ENCODE measurements around the gene TNFRSF6B.
A peak's percentile ranks its signal among the peaks of the same experiment; 100 is the strongest.
"Not testable (repeated sequence)": the region's sequence is repeated elsewhere in the genome, so short reads cannot be mapped to it uniquely, and the experiment has no call there.

The TNFRSF6B gene

GRCh38 chr20:63706027-63706695 is 9.7 kb downstream of the TNFRSF6B start:
- no peak for DNase-seq

- peak in 3 of 51 donors; percentile 31 to 62 (median 46) for DNase-seq
These were observed 10.6 kb downstream of the TNFRSF6B start for GRCh38 chr20:63706852-63707557.

- DNase-seq: peak; percentile 35 to 98 (median 84)
These were observed 11.3 kb downstream of the TNFRSF6B start, which contains the start of the genes ARFRP1 and ZGPAT for GRCh38 chr20:63707558-63708300. Gene ARFRP1 (minus strand): TSS chr20:63707976. CDS start chr20:63707091, 885 bp downstream. Gene ZGPAT (plus strand): TSS chr20:63708039. CDS start chr20:63708581, 542 bp downstream.

DNA sequence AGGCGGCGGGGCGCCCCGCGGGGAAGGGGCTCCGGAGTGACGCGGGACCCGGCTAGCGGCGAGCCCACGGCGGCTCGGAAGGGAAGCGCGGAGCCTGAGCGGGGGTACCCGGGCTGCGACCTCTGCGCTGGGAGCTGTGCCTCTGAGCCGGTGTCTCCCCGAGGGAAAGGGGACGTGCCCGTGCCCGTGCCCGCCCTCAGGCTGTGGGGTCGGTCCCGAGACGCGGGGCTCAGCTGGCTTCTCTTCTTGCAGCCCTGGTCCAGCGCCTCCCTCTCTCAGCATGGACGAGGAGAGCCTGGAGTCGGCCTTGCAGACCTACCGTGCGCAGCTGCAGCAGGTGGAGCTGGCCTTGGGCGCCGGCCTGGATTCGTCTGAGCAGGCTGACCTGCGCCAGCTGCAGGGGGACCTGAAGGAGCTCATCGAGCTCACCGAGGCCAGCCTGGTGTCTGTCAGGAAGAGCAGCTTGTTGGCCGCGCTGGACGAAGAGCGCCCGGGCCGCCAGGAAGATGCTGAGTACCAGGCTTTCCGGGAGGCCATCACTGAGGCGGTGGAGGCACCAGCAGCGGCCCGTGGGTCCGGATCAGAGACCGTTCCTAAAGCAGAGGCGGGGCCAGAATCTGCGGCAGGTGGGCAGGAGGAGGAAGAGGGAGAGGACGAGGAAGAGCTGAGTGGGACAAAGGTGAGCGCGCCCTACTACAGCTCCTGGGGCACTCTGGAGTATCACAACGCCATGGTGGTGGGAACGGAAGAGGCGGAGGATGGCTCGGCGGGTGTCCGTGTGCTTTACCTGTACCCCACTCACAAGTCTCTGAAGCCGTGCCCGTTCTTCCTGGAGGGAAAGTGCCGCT is 12.1 kb downstream of the TNFRSF6B start:
- no peak for DNase-seq

- DNase-seq: no peak
These were observed 12.7 kb downstream of the TNFRSF6B start for GRCh38 chr20:63709149-63709527.

- DNase-seq: no peak
These were observed 14.7 kb downstream of the TNFRSF6B start for GRCh38 chr20:63711085-63711645.

DNA sequence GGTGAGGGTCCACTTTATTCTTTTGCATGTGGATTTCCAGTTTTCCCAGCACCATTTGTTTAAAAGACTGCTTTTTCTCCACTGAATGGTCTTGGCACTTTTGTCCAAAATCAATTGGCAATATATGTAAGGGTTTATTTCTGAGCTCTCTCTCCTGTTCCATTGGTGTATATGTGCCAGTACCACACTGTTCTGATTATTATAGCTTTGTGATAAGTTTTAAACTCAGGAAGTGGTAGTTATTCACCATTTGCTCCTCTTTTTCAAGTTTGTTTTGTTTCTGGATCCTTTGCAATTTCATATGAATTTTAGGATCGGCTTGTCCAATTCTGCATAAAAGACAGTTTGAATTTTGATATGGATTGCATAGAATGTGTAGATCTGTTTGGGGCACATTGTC is 15.7 kb downstream of the TNFRSF6B start:
- DNase-seq: no peak

DNA sequence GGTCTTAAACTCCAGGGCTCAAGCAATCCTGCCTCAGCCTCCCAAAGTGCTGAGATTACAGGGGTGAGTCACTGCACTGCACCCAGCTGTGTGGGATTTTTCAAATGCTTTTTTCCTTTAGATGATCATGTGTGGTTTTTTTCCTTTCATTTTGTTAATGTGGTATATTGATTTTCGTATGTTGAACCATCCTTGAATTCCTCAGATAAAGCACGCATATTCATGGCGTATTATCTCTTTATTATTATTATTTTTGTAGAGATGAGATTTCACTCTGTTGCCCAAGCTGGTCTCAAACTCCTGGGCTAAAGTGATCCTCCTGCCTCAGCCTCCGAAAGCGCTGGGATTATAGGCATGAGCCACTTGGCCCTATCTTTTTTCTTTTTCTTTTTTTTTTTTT is 18.4 kb downstream of the TNFRSF6B start:
- no peak for DNase-seq

GRCh38 chr20:63718996-63719395 is 22.5 kb downstream of the TNFRSF6B start:
- no peak for DNase-seq

GRCh38 chr20:63722967-63723622 is 26.6 kb downstream of the TNFRSF6B start:
- DNase-seq: not testable (repeated sequence)

GRCh38 chr20:63730189-63730733 is 33.8 kb downstream of the TNFRSF6B start:
- peak in 1 of 51 donors; percentile 26 for DNase-seq

- no peak for DNase-seq
These were observed 35.0 kb downstream of the TNFRSF6B start for GRCh38 chr20:63731410-63731809.

- no peak for DNase-seq
These were observed 36.0 kb downstream of the TNFRSF6B start for GRCh38 chr20:63732118-63733095.

- no peak for DNase-seq
These were observed 36.7 kb downstream of the TNFRSF6B start for GRCh38 chr20:63733117-63733516.

GRCh38 chr20:63733579-63734081 is 37.2 kb downstream of the TNFRSF6B start:
- no peak for DNase-seq

GRCh38 chr20:63734111-63734945 is 37.9 kb downstream of the TNFRSF6B start:
- DNase-seq: no peak
